GM21526 (cell line): Measurements from ENCODE around the gene ZNF800.

Experiments used
- ATAC-seq: cut with Tn5 transposase; IDR thresholded peaks from one replicate; pipeline ENCODE4 v1.9.1; 2021; ENCODE audit warnings: moderate library complexity; ENCODE audit not compliant: unreplicated experiment, low FRiP score

ZNF800 gene

DNA sequence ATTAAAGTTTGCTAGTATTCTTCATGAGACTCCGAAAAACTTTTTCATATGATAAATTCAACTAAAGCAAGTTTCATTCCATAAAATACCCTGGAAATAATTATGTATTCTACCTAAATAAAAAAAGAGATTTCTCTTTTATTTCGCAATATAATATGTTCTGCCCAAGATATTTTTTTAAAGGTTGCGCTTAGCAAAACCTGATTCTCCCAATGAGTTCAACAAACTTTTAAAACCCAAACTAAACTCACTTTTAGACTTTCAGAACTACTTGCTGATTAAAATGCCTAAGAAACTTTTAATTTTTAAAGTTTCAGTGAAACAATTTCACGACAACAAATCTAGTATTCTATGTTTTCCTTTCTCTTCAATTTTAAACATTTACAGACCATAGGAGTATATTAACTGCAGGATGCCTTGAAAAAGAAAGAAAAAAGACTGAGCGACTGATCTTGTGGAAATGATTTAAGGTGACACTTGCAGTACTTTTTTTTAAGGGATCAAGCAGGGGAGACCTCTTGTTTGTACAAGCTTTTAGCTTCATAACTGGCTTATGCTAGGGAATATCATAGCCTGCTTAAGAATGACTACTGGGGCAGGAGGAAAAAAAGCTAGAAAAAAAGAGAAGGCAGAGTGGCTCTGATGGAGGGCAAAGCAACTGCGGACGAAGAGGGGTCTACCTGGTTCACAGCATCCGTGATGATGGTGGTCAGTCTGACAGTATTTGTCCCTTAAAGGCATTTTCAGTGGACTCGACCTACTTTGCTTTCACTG lies 1.5 kb downstream of the ZNF800 start:
- no peak for ATAC-seq

DNA sequence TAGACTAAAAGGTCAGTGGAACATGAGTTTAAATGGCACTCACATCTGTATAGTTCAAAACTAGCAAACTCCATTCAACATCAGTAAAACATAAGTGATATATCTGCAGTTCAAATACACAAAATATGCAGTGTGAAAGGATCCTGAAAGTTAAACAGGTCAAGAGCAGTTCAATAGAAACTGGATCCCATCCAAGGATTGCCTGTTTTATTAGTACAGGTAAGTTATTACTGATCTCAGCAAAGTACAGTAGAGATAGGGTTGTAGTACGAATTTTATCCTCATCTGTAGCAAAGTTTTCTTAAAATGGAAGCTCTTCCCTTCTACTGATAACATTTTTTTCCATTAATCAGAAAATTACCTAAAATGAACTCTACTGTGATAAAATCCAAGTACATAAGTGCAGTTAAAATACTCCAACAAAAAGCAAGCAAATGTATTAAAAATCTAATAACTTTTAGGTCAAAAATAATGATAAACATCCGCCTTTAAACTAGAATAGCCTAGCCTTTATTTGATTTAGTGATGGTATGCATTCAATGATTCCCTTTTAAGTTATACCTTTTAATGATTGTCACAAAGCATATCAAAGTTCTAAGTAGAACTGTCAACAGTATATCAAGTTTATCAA lies 2.2 kb downstream of the ZNF800 start:
- ATAC-seq = no peak

DNA sequence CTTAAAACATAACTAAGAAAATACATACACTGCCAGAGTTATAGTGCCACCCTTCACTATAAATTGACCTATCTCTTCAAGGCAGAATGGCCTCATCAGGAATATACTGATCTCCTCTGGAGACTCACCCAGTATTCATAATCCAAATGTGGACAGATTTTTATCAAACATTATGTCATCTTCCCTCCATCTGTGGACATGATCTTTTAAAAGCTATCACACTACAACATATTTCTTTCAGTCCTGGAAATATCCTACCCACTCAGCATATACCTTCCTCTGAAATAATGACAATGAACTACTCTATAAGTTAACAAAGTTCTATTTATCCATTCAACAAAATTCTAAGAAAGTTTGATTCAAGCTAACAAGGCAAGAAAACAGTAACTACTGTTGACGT lies 3.2 kb downstream of the ZNF800 start:
- ATAC-seq = no peak

DNA sequence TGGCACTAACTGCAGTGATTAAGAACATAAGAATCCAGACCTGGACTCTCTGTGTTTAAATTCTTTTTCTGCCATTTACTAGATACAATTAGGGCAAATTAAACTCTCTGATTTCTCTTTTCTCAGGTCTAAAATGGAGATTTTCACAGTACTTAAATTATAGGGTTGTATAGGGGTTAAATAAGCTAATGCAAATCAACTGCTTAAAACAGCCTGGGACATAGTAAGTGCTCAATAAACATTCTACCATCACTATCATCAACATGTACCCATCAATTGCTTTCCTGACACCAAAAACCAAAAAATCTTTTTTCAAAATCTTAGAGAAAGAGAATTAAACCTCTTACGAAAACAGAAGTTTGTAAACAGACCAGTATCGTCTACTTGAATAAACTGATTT lies 4.5 kb downstream of the ZNF800 start:
- no peak for ATAC-seq

DNA sequence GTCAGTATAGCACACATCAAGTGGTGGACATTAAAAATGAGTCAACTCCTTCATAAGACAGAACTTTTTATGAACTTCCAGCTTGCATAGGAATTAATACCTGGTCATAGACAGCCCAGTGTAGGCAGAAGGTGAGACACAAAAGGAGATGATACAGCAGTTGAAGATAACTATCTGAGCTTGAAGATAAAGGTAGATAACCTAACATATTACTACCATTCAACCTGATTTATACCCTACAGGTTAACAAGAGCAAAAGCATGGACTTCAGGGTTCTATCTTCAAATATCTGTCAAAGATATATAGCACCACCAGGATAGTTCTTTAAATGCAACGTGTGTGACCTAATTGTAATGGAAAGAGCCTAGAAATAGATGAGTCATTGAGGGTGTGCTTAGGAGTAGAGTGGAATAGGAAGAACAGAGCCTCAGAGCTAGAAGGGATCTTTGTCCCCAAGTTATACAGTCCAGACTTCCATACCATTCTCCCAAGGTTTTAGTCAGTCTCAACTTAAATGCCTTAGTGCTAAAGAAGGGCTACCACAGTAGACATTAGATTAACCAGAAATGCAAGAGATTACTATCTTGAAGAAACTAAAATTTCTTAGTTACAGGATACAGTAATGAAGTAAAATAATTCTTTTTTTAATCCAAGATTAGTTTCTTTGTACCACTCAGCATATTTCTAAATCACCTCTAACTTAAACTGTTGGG lies 9.2 kb downstream of the ZNF800 start:
- no peak for ATAC-seq

DNA sequence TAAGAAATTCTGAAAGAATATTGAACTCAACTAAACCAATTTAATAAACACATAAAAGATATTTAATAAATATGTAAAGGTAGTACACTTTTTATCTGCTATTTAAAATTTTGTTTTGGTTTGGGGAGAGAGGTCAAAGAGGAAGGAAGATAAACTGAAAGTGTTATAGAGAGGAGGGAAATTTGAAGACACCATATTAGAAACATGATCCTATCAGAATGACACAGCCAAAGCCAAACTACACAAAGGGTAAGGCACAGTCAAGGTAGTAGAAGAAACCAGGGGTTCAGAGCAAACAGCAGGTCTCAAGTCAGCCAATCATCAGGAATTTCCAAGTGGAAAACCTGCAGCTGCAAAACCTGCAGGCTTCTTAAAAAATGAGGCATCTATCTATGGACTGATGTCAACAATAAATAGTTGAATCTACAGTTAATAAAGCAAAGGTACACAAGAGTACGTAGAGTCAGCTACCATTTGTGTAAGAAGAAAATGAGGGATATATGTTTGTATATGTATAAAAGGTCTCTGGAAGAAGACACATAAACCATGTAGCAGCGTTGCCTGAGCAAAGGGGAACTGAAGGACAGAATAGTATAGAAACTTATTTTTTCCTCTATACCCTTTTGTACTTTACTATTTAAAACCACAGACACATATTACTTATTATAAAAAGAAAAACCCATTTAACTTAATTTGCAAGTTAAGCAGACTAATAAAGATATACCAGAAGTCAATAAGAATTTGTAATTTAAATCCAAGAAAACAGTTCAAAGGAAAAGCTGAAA lies 10.0 kb downstream of the ZNF800 start:
- ATAC-seq = no peak

DNA sequence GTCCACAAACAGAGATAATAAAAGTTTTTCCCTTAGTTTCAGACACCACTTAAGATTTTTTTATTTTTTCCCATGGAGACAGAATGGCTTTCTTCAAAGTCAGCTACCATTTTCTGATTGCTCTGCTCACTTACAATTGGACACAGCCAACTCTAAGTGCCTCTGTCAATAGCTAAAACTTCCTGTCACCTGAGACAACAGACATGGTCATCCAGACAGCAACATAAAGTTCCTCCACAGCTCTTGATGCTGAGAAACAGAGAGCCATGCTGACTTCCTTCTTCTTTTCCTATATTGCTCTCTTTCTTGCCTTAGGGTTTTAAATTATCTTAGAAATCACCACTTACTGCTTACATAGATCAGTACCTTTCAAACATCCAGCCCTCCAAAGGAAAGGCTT lies 12.0 kb downstream of the ZNF800 start:
- no peak for ATAC-seq

DNA sequence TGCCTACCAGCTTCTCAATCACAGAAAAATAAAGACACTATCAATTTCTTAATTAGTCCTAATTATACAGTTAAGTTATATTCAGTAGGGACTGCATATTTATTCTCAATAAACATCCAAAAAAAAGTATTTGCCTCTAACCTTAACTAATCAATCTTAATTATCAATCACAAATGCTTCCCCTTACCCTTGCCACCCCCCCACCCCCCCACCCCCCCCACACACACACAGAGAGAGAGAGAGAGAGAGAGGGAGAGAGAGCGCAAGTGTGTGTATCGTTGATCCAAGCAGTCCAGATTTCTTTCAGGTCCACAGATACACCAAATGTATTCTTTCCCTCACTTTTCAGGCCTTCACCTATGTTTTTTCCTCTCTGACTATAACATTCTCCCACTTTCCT lies 12.9 kb downstream of the ZNF800 start:
- ATAC-seq = no peak

DNA sequence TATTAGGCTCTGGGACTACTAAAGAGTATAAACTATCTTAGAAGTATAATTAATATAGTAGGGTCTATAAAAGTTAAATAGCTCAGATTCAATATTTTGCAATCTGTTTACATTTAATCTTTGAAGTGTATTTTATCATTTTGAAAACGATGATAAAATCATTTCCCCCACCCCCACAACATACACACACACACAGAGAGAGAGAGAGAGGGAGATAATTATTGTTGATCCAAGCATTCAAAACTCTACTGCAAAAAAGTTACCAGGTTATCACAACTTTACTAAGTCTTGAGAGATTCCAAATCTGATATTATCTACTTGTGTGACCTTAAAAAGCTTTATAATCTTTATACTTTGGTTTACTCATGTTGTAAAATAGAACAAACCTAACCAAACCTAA lies 14.0 kb downstream of the ZNF800 start:
- ATAC-seq = no peak

DNA sequence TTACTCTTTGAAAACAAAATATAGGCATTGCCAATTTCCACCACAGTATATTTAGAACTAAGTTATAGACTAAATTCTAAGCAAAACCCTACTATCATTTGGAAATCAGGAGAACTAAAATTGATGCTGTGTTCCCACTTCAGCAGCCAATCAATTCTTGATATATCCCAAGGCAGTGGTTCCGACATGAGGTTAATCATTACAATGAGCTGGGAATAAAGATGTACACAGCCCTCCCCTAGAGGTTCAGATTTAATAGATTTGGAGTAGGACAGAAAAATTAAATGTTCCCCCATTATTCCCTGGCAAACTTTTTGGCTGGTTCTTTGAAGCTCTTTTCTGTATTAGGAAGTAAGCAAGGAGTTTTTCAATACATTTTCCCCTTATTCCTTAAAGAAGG lies 15.1 kb downstream of the ZNF800 start:
- ATAC-seq = no peak

DNA sequence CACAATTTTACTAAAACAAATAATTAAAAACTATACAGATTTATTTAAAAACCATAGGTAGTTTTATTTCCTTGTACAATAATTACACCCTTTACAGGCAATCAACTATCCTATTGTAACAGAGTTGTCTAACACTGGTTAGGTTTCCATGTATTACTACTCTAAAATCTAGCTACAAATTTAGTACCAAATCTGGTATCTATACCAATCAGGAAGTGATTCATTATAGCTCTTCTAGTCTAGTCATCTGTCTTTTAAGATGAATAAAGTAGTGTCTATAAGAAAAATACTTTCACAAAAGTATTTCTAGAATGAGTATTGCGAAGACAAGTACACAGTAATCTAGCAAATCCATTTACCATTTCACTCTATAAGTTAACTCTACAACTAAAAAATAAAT lies 16.9 kb downstream of the ZNF800 start:
- no peak for ATAC-seq

DNA sequence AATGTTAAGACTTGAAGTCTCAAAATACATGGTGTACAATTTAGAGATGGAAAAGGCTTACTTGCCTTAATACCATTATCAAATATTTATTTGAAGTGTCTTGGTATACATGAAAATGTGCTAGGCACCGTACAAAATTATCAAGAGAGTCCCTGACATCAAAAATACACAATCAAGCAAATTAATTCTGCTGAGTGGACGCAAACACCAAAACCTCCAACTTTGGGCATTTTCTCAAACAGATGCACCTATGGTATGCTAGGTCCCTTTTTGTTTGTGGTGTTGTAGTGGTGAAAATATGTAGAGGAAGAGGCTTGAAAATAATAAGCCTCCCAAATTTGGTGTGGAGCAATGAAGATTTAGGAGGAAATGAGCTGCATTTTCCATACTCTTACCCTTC lies 24.8 kb downstream of the ZNF800 start:
- no peak for ATAC-seq

DNA sequence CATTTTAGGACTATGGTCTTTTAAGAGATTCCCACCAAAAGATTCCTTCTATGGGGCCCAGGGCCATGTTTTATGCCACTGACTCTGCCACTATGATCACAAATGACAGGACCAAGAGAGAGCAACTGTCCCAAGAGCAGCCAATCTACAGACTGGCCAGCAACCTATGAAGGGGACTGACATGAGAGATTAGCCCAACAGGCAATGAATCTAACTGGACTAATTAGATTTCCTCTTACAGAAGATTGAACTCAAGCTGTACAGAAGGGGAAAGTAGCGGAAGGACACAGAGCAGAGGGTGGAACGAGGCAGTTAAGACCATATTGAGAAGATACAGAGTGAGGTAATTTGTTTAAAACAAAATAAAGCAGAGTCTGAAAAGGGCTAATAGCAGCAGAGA lies 25.8 kb downstream of the ZNF800 start:
- ATAC-seq = no peak

DNA sequence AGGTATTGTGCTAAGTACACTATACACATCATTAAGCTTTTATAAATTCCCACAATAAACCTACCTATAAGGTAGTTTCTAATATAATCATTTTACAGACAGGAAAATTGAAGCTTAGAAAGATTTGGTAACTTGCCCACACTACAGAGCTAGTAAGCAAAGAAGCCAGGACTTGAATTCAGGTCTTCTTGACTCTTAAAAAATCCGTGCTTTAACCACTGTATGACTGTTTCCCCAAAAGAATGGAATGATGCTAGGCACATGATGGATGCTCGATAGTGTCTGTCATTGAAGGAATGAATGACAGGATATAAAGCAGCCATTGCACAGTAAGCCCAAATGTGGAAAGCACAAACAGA lies 26.6 kb downstream of the ZNF800 start:
- no peak for ATAC-seq

DNA sequence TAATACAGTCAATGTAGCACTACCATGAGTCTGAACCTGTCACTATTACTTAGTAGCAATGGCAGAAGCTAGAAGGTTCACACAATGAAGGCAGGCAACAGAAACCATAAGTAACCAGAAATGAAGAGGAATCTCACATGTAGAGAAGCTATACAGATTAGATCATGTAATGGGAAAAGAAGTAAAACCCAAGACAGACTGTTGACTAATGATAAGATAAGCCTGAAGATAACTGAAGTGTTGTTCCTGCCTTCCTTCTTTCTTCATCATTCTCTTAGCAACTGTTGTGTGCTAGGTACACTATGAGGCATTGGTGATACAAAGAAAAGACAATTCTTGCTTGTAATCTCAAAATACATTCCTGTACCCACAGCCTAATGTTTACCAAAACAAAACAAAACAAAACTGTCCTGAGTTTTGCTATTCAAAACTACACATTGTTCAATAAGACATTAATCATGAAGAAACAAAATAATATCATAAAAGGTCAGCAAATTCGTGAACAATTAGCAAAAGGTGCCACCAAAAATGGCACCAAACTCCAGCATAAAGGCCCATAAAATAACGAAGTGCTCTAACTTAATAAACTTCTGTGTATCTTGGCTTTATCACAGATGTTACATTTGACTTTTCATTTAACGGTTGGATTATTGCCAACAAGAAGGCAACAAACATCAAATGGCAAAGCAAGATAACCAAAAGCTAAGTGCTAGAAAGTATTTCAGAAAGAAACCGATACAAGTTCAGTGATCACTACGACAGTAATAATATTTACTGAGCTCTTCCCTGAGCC lies 27.1 kb downstream of the ZNF800 start:
- no peak for ATAC-seq

DNA sequence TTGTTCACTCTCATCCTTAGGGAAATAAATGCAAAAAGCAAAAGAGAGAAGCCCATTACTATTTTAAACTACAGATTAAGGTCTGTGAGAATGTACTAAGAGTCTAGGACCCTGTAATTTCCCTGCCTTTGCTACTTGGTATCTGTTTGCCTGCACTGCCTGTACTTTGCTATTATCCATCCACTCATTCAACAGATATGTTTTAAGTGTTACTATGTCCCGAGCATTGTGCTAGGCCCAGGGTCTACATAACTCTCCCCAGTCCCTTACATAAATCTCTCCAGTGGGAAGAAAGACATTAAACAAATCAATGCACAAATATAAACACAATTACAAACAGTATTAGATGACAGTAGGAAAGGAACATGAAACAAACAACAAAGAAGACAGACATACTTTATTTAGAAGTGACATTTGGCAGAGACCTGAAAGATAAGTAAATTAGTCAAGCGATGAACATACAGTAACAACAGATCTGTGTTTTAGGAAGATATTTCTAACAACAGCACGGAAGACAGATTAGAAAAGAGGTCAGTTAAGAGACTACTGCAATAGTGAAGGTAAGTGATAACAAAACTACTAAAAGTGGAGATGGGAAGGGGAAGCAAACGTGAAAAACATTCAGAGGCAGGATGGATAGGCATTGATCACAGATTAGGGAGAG lies 30.0 kb downstream of the ZNF800 start:
- ATAC-seq = no peak

DNA sequence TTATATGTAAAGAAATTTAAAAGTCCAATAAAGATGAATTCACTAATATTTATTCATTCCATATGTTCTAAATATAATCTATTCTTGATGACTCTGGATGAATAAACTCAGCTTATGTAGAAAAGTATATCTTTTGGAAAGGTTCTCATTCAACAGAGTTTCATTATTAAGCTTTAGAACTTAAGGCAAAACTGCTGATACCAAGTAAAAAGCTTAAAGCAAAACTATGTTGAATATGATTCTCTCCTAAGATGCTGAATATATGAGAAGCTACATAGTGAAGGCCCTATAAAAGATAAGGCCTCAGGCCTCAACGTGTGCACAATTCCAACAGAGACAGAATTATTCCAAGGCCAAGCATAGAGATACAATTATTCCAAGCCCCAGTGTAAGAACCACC lies 30.8 kb downstream of the ZNF800 start:
- no peak for ATAC-seq

DNA sequence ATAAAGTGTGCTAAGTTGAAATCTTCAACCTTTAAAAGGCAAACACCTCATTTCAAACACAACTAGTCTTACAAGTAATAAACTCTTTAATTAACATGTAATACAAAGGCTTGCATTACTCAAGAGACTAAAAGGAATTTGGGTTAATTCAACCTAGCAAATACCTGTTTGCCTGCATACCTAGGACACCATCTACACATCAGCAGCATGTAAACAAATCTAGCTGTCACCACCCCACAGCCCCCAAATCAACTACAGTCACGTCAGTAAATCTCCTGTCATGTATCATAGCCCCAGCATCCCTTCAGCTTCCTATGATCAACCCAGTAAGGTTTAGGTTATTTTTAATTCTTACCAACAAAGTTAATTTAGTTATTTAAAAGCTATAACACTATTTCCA lies 33.5 kb downstream of the ZNF800 start:
- ATAC-seq = no peak

DNA sequence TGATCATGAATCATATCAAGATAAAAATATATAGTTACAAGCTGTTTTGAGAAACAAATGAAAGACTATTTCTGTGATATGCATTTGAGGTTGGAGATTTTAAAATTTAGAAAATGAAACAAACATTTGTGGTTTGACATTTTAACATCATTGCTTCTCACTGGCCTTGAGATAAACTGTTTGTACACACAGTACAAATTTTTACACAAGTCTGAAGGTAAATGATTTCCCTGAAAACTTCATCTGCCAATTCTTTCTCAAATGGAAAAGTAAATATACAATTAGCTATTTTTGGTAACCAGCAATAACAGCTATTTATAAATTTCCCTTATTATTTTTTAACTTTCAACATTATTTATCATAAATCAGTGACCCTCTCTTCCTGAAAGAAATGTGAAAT lies 38.6 kb downstream of the ZNF800 start:
- no peak for ATAC-seq

DNA sequence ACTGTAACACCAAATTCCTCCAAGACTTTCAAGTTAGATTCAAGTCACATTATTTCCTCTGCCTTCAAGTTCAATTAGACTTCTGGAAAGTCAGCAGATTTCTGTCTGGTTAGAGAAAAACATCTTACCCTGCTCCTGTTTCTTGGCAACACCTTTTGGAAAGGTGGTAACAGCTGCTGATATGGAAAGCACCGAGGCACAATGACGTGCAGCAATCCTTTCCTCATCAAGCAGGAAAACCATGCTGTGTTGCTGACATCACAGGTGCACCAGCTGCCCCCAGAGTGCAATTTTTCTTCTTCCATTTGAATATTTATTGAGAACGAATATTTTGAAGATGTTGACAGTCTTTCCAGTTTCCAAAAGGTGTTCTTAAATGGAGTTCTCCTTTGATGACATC lies 41.9 kb downstream of the ZNF800 start:
- no peak for ATAC-seq
